Activated CD4-positive, alpha-beta T cell treated with anti-CD3 and anti-CD28 coated beads for 4 hours (primary cell): ENCODE data around the gene CFAP20DC.

ENCODE experiments used
- DNase-seq, 2 donors: peaks; one replicate each; pipeline ENCODE4 v3.0.0-alpha.2; 2020

CFAP20DC gene

DNA sequence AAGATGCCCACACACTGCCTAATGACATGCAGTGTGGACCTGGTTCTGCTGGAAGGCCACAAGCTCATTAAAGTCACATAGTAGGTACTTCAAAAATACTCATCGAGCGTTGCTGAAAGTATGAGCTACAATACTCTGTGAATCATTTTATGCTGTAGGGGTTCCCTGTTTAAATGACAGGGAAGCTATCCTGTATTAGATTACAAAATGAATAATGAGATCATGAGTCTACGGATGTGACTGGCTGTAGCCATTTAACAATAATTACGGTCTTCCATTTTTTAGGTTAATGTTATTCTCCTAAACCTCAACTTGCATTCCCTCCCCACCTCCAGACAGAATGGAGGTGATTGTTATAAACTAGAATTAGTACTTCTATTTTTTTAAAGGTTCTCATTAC lies 255.1 kb downstream of the CFAP20DC start:
- no peak for DNase-seq

DNA sequence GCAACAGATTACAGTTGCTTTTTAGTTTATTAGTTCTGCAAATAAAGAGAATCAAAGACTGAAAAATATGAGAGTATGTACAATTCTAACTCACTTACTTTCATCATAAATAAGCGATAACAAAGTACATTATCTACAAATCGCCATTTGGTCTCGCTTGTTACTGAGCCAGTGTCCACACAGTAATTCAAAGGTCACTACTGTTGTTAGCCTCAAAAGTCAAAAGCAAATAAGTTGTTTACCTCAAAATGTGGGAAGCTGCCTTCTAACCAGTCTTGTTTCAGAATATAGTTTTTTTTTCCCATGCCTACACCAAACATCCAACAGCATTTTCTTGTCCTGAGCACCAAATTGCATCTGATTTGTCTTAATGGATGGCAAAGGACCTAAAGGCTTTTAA lies 255.9 kb downstream of the CFAP20DC start:
- no peak for DNase-seq

- DNase-seq = no peak
These were observed 256.8 kb downstream of the CFAP20DC start for GRCh38 chr3:58792921-58793451.

GRCh38 chr3:58789385-58789784 lies 260.4 kb downstream of the CFAP20DC start:
- DNase-seq = no peak

- no peak for DNase-seq
These were observed 264.9 kb downstream of the CFAP20DC start for GRCh38 chr3:58784888-58785287.

DNA sequence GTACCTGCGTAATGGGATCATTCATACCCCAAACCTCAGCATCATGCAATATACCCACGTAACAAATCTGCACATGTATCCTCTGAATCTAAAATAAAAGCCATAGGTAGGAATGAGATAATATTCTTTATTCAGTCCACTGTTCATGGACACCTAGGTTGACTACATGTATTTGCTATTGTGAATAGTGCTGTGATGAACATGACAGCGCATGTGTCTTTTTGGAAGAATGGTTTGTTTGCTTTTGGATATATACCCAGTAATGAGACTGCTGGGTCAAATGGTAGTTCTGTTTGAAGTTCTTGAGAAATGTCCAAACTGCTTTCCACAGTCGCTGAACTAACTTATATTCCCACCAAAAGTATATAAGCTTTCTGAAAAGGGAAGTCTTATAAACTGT lies 265.4 kb downstream of the CFAP20DC start:
- no peak for DNase-seq

- DNase-seq = no peak
These were observed 266.0 kb downstream of the CFAP20DC start for GRCh38 chr3:58783845-58784244.

DNA sequence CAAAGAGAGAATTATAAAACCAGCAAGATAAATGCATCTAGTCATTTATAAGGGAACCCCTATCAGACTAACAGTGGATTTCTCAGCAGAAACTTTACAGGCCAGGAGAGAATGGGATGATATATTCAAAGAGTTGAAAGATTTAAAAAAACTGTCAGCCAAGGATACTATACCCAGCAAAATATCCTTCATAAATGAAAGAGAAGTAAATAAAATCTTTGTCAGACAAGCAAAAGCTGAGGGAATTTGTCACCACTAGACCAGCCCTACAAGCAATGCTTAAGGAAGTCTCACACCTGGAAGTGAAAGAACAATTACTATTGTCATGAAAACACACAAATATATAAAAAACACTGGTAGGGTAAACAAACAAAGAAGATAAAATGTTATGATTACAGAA lies 269.9 kb downstream of the CFAP20DC start:
- no peak for DNase-seq

DNA sequence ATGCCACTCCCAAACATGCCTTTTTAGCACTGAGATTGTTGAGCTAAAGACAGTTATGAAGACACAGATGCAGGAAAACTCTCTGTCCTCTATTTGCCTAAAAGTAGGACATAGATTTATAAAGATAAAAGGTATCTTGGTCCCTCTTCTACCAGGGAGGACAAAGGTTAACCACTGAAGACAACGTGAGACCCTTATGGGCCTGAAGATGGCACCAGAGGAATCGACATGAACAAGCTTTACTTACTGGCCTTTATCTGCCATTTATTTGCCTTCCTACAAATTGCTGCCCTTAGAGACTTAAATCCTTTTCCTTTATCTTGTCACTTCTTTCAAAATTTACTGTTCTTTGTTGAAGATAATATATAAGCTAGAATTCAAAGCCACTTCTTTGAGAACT lies 273.6 kb downstream of the CFAP20DC start:
- DNase-seq = no peak

DNA sequence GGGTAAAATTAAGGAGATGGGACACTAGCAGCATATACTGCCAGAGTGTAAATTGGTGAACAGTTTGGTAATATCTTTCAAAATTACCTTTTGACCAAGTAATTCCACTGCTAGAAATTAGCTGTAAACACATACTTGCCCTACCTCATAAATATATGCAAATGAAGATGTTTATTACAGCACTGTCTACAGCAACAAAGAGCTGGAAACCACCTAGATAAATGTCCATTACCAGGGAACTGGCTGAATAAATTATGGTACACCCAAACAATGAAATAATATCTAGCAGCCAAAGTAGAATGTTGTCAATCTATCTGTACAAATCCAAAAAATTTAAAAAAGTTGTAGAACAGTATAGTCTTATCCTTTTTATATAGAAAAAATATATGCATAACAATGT lies 277.4 kb downstream of the CFAP20DC start:
- DNase-seq = no peak

DNA sequence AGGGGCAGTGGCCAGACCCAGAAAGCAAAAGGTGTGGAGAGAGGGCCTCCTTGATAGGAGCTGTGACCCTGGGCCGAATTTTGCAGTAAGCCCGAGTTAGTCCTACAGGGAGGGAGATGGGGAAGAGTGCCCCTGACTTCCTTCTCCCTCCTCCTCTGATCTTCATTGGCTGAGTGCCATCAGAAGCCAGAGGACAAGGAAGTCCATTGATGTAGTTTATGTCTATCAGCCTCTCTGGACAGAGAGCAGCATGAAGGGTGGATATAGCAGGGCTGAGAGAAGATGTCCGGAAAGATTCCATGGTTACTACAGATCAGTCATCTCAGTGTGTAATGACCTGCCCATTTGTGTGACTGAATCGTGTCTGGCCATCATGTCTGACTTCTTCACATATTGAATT lies 280.8 kb downstream of the CFAP20DC start:
- no peak for DNase-seq

GRCh38 chr3:58766587-58767282 lies 283.1 kb downstream of the CFAP20DC start:
- DNase-seq = no peak

GRCh38 chr3:58755150-58755549 lies 294.7 kb downstream of the CFAP20DC start:
- no peak for DNase-seq

DNA sequence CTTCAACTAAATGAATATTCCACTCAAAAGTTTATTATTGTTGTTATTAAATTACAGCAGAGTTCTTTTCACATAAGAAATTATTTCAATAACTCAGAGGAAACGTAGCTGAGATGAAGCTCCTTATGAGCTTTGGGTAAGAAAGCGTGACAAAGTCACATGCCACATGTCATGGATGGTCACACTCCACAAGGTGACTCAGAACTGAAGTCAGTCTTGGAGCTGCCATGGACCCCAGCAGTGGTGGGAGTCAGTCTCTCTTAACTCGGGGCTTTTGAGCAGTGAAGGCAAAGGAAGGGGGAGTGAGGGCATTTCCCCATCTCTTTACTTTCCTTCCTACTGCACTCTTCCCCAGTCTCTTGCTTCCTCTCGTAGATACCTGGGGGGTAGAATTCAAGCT lies 295.8 kb downstream of the CFAP20DC start:
- no peak for DNase-seq

- no peak for DNase-seq
These were observed 297.8 kb downstream of the CFAP20DC start for GRCh38 chr3:58751882-58752567.

DNA sequence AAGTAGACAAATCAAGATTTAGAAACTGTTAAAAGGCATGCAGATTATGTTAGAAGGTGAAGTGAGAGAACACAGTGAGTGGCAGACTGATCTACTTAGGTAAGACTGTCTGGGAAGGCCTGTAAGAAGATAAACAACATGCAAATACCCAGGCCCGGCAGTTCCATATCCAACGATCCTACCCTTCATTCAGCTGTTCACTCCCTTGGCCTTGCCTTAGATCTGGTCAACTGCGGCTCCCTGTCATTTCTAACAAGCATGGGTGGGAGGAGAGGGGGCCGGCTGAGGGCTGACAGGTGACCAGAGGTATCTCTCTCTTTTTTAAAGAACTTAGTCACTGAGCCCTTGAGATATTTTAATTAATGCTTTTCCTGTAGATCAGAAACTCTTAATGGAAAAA lies 298.6 kb downstream of the CFAP20DC start:
- DNase-seq = no peak

GRCh38 chr3:58749948-58750347 lies 299.9 kb downstream of the CFAP20DC start:
- DNase-seq = no peak

GRCh38 chr3:58748024-58748423 lies 301.8 kb downstream of the CFAP20DC start:
- DNase-seq = no peak

GRCh38 chr3:58746758-58747157 lies 303.1 kb downstream of the CFAP20DC start:
- no peak for DNase-seq

DNA sequence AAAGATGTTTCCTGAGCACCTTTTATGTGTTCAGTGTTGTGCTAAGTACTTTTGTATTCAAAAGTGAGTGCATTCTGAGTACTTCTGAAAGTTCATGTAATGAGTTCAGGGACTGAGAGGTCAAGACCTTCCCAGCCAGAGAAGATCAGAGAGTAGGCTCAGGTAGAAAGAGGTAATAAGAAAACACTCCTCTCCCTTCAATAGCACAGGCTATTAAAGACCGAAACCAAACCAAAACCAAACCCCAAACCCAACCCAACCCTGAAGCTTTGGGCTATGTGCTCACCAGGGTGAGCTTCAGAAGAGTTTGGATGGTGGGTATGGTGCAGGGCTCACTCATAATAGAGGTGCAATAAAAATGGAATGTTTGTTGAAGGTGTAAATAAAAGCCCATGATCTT lies 306.5 kb downstream of the CFAP20DC start:
- no peak for DNase-seq

DNA sequence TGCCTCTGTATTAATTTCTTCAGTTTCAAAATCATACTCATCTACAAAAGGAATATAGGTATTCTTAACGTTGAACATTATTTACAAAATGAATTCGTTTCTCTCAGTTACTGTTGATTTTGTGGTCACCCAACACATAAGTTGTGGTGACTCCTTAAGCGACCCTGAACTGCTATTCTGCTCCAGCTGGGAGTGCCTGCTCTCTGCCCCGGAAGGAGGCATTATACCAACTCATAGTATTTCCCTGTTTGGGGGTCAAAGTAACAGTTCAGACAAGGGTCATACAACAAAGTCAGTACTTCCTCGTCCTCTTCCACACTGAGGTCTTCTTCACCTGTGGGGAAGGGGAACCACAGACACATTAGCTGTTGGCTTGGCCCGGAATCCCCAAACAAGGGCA lies 307.6 kb downstream of the CFAP20DC start:
- no peak for DNase-seq

DNA sequence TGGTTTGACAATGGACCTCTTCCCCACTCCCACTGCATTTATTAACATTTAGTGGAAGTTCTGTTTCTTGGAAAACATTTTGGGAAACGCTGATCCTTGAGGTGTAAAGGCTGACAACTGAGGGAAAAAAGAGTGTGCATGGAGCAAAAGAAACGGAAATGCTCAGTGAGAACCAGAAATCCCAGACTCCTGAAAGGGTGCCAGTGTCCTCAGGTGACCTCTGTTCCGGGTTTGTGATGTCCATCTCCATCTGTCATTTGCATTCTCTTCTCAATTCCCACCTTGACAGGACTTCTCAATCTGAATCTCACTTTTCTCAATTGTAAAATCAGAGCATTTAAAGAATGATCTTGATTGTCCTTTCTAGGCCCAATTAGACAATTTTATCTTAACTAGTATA lies 312.2 kb downstream of the CFAP20DC start:
- no peak for DNase-seq

DNA sequence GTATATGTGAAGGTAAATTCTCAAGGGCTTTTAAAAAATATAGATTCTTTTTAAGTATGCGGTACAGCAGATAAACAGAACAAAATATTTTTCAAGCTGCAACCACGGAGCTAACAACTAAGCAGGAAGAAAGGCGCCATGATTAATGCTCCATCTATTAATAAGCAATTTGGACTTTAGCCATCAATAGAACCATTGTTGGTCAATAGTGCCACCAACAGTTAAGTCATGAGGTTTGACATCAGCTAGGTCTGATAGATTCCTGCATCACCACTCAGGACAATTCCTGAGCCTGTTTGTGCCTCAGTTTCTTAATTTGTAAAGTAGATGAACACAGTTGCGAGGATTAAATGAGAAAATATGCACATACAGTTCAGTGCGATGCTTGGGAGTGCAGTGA lies 318.2 kb downstream of the CFAP20DC start:
- no peak for DNase-seq

- DNase-seq = no peak
These were observed 321.1 kb downstream of the CFAP20DC start for GRCh38 chr3:58728723-58729122.
